H1 (cell line): ENCODE data around the gene RWDD1. TPM values are rescaled to one million over a fixed set of nuclear protein-coding genes. Genes with fewer than 3 reads are reported as not detected.

ENCODE experiments used
- CTCF ChIA-PET: fragments of 300-600 bp; sonication (Branson Sonifier 250); formaldehyde crosslinking; loops from one replicate; lab custom pipeline; 2021; ENCODE audit not compliant: partially characterized antibody; lab: Charles Lee
- POLR2A ChIA-PET: fragments of 300-600 bp; sonication (Branson Sonifier 250); formaldehyde crosslinking; loops from one replicate; lab custom pipeline; 2021; ENCODE audit warnings: inconsistent platforms; ENCODE audit not compliant: partially characterized antibody; lab: Charles Lee
- DNase-seq, 2 experiments: peaks; one replicate each; pipeline versions ENCODE4 v3.0.0 to v3.0.0-alpha.2; 2010 to 2022; ENCODE audit warnings: low spot score in 2 of 2, low read depth in 1 of 2, mixed read lengths in 1 of 2
- FAIRE-seq: peaks from 2 replicates; lab custom pipeline; 2011; peaks lifted over from hg19 to GRCh38; lab: Jason Lieb, UNC
- H2AFZ ChIP-seq: 2 replicates; pipeline ENCODE4 v1.8.1; 2012; ENCODE audit warnings: low read length, inconsistent platforms
- H2AK5ac ChIP-seq: 2 replicates; pipeline ENCODE4 v1.6.1; 2013; ENCODE audit warnings: low read depth, low read length
- H2BK120ac ChIP-seq: replicated peaks from 2 replicates; pipeline ENCODE3; 2013; ENCODE audit warnings: low read depth, low read length, inconsistent platforms
- H2BK12ac ChIP-seq: 2 replicates; pipeline ENCODE4 v1.6.1; 2013; ENCODE audit warnings: low read depth, low read length
- H2BK15ac ChIP-seq: 2 replicates; pipeline ENCODE4 v1.6.1; 2013; ENCODE audit warnings: low read length
- H2BK20ac ChIP-seq: 2 replicates; pipeline ENCODE4 v1.6.1; 2013; ENCODE audit warnings: low read length
- H2BK5ac ChIP-seq: 2 replicates; pipeline ENCODE4 v1.6.1; 2013; ENCODE audit warnings: low read depth, low read length
- H3K14ac ChIP-seq: 2 replicates; pipeline ENCODE4 v1.6.1; 2013; ENCODE audit warnings: inconsistent platforms; ENCODE audit not compliant: insufficient read length
- H3K18ac ChIP-seq: 2 replicates; pipeline ENCODE4 v1.6.1; 2013; ENCODE audit warnings: low read length; ENCODE audit errors: extremely low read depth
- H3K23ac ChIP-seq: 2 replicates; pipeline ENCODE4 v1.6.1; 2013; ENCODE audit warnings: inconsistent platforms; ENCODE audit not compliant: insufficient read length
- H3K23me2 ChIP-seq: 2 replicates; pipeline ENCODE4 v1.6.1; 2013; ENCODE audit warnings: low read depth, low read length
- H3K27ac ChIP-seq: 2 replicates; pipeline ENCODE4 v1.6.1; 2011; ENCODE audit warnings: low read depth, low read length, inconsistent platforms
- H3K27me3 ChIP-seq, 4 experiments: replicated peaks in 1 of 4; 1 replicate in 1 of 4; 2 replicates in 3 of 4; pipeline versions ENCODE4 v1.6.1 to v1.8.1; 2011 to 2013; ENCODE audit warnings: low read length in 3 of 4, mild to moderate bottlenecking in 3 of 4, inconsistent platforms in 2 of 4, mixed read lengths in 2 of 4, moderate library complexity in 1 of 4; ENCODE audit not compliant: control insufficient read depth in 3 of 4, insufficient read depth in 3 of 4; ENCODE audit errors: extremely low read depth in 1 of 4
- H3K36me3 ChIP-seq, 4 experiments: 2 replicates each; pipeline versions ENCODE4 v1.6.1 to v1.8.1; 2011 to 2013; ENCODE audit warnings: mild to moderate bottlenecking in 4 of 4, low read length in 3 of 4, moderate library complexity in 2 of 4, control low read depth in 1 of 4, inconsistent platforms in 1 of 4; ENCODE audit not compliant: insufficient read depth in 4 of 4, control insufficient read depth in 2 of 4
- H3K4ac ChIP-seq: replicated peaks from 2 replicates; pipeline ENCODE3; 2013; ENCODE audit warnings: low read length, low read depth, mixed read lengths, inconsistent platforms; ENCODE audit not compliant: insufficient read length
- H3K4me1 ChIP-seq, 4 experiments: replicated peaks in 1 of 4; 1 replicate in 1 of 4; 2 replicates in 3 of 4; pipeline versions ENCODE4 v1.6.1 to v1.8.1; 2011 to 2013; ENCODE audit warnings: low read length in 3 of 4, inconsistent platforms in 2 of 4, mixed read lengths in 1 of 4; ENCODE audit not compliant: insufficient read depth in 4 of 4, control insufficient read depth in 3 of 4
- H3K4me2 ChIP-seq, 2 experiments: 2 replicates each; pipeline versions ENCODE4 v1.6.1 to v1.8.1; 2011 to 2013; ENCODE audit warnings: low read depth in 2 of 2, low read length in 2 of 2, control low read depth in 1 of 2, inconsistent platforms in 1 of 2, mild to moderate bottlenecking in 1 of 2; ENCODE audit not compliant: insufficient read depth in 1 of 2
- H3K4me3 ChIP-seq, 4 experiments: fragments of 200-600, 300-600 bp in 1 of 4; sonication (generic), shearing (Covaris generic), sonication (Bioruptor Twin) in 1 of 4; 2 replicates each; pipeline versions ENCODE4 v1.5.1 to v1.8.1; 2011 to 2016; ENCODE audit warnings: low read length in 4 of 4, low read depth in 3 of 4, control low read depth in 2 of 4, inconsistent platforms in 2 of 4, mild to moderate bottlenecking in 2 of 4, mixed read lengths in 1 of 4, moderate library complexity in 1 of 4; ENCODE audit not compliant: insufficient read depth in 2 of 4; ENCODE audit errors: extremely low read depth in 1 of 4
- H3K56ac ChIP-seq: replicated peaks from 2 replicates; pipeline ENCODE3; 2013; ENCODE audit warnings: low read depth, mild to moderate bottlenecking, mixed read lengths, low read length, inconsistent platforms; ENCODE audit not compliant: insufficient read length
- H3K79me1 ChIP-seq: 2 replicates; pipeline ENCODE4 v1.6.1; 2013; ENCODE audit warnings: low read depth, low read length, control low read depth
- H3K79me2 ChIP-seq, 2 experiments: 2 replicates each; pipeline versions ENCODE4 v1.6.1 to v1.8.1; 2012 to 2013; ENCODE audit warnings: low read length in 2 of 2, mild to moderate bottlenecking in 2 of 2, inconsistent platforms in 1 of 2; ENCODE audit not compliant: insufficient read depth in 2 of 2, control insufficient read depth in 1 of 2
- H3K9ac ChIP-seq, 4 experiments: replicated peaks in 1 of 4; 1 replicate in 1 of 4; 2 replicates in 3 of 4; pipeline versions ENCODE4 v1.6.1 to v1.8.1; 2011 to 2013; ENCODE audit warnings: low read depth in 3 of 4, low read length in 3 of 4, control low read depth in 2 of 4, mild to moderate bottlenecking in 2 of 4, moderate library complexity in 2 of 4, inconsistent platforms in 1 of 4; ENCODE audit errors: extremely low read depth in 1 of 4
- H3K9me3 ChIP-seq, 2 experiments: 2 replicates each; pipeline versions ENCODE4 v1.6.1 to v1.8.1; 2012 to 2013; ENCODE audit warnings: mild to moderate bottlenecking in 2 of 2, moderate library complexity in 2 of 2, control low read depth in 1 of 2, inconsistent platforms in 1 of 2, low read depth in 1 of 2, low read length in 1 of 2, mixed read lengths in 1 of 2; ENCODE audit not compliant: insufficient read depth in 2 of 2
- H4K20me1 ChIP-seq, 2 experiments: replicated peaks in 1 of 2; 2 replicates each; pipeline versions ENCODE3 to v1.8.1; 2011 to 2013; ENCODE audit warnings: inconsistent platforms in 2 of 2, low read length in 2 of 2, mild to moderate bottlenecking in 1 of 2; ENCODE audit not compliant: insufficient read depth in 2 of 2, control insufficient read depth in 1 of 2
- H4K5ac ChIP-seq: 2 replicates; pipeline ENCODE4 v1.6.1; 2013; ENCODE audit warnings: low read length, low read depth, mixed read lengths, inconsistent platforms; ENCODE audit not compliant: insufficient read length
- H4K8ac ChIP-seq: 2 replicates; pipeline ENCODE4 v1.8.0; 2013; ENCODE audit warnings: mild to moderate bottlenecking, moderate library complexity, low read length, inconsistent platforms; ENCODE audit not compliant: insufficient read depth; ENCODE audit errors: extremely low read depth
- H4K91ac ChIP-seq: replicated peaks from 2 replicates; pipeline ENCODE3; 2013; ENCODE audit warnings: low read length, mixed read lengths, inconsistent platforms; ENCODE audit not compliant: insufficient read length
- YY1 ChIP-seq: IDR thresholded peaks from 2 replicates; pipeline ENCODE4 v1.6.1; 2011; ENCODE audit warnings: low read depth, mild to moderate bottlenecking, low read length
- WGBS, 2 experiments: shearing (Covaris generic) in 1 of 2; methylation state at CpG; one replicate each; pipeline versions ENCODE4 v1.1.6 to v1.1.7; 2013 to 2015; ENCODE audit warnings: low lambda C conversion rate in 2 of 2, mixed read lengths in 2 of 2, inconsistent platforms in 1 of 2, low coverage in 1 of 2, missing lambda C conversion rate in 1 of 2; ENCODE audit not compliant: insufficient replicate concordance in 2 of 2, insufficient coverage in 1 of 2, insufficient read length in 1 of 2; ENCODE audit errors: extremely low coverage in 1 of 2, missing lambda C conversion rate in 1 of 2; 5-methylcytosine and 5-hydroxymethylcytosine counted together
- long read RNA-seq, 2 experiments: library from RNA in 1 of 2; library from capped mRNA in 1 of 2; stranded (forward); transcript quantifications; one replicate each; pipeline ENCODE4 v2.0.0, GENCODE V29; 2021; ENCODE audit warnings: inconsistent platforms in 1 of 2
- polyA minus RNA-seq, 3 experiments: library from RNA; depleted of rRNA, polyadenylated mRNA; stranded (reverse); fragments of >200 nt; gene quantifications; 1 replicate in 2 of 3; 2 replicates in 1 of 3; pipeline ENCODE4 v1.2.3, GENCODE V29; 2011
- polyA plus RNA-seq, 7 experiments: library from polyadenylated mRNA; depleted of rRNA in 3 of 7; stranded (reverse) in 5 of 7; unstranded in 2 of 7; fragments of >200 nt in 5 of 7; fragments of 200-250 nt in 2 of 7; gene quantifications; 1 replicate in 5 of 7; 2 replicates in 1 of 7; 4 replicates in 1 of 7; pipeline versions ENCODE4 v1.2.1 to v1.2.3, GENCODE V29; 2011 to 2013; ENCODE audit warnings: missing spikeins in 2 of 7, mixed read lengths in 2 of 7
- total RNA-seq: library from RNA; stranded (reverse); fragmentation: NEBNext Ultra II Directional; extraction: Animal tissue kit (Norgen Biotek cat#: 25700); gene quantifications from 2 replicates; pipeline ENCODE4 v1.2.1, GENCODE V29; 2021
- TF ChIP-seq, protein P1 (sequence below), 3 experiments: IDR thresholded peaks; 1 replicate in 2 of 3; 2 replicates in 1 of 3; pipeline versions ENCODE4 v1.5.1 to v1.6.1; 2011; ENCODE audit warnings: low read length in 3 of 3, mild to moderate bottlenecking in 3 of 3, inconsistent platforms in 2 of 3, low read depth in 1 of 3, moderate library complexity in 1 of 3; ENCODE audit not compliant: insufficient read depth in 1 of 3; ENCODE audit errors: control extremely low read depth in 1 of 3
- TF ChIP-seq, protein P2 (sequence below): IDR thresholded peaks from 2 replicates; pipeline ENCODE4 v1.6.1; 2012; ENCODE audit warnings: inconsistent platforms

RWDD1 gene, protein sequence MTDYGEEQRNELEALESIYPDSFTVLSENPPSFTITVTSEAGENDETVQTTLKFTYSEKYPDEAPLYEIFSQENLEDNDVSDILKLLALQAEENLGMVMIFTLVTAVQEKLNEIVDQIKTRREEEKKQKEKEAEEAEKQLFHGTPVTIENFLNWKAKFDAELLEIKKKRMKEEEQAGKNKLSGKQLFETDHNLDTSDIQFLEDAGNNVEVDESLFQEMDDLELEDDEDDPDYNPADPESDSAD
- total RNA-seq (35.2 and 36.8 TPM in 2 replicates), polyA plus RNA-seq (2011; rRNA removed) (12.9 and 19.5 TPM in 2 replicates), polyA minus RNA-seq (2011; rRNA and poly(A)+ RNA removed) (7.8 and 9.1 TPM in 2 replicates)
- polyA plus RNA-seq (2011; cell fraction: cytosol; rRNA removed), result 19.8 TPM
- 14.5 TPM for polyA plus RNA-seq (2011; cell fraction: nucleus; rRNA removed)
- polyA plus RNA-seq (2012, experiment 1 of 2), result 18.3 to 27.9 TPM (median 21.0 TPM) in 4 replicates
- 9.6 TPM for polyA plus RNA-seq (2012, experiment 2 of 2)
- polyA plus RNA-seq (2013, experiment 1 of 2), result 157 TPM
- polyA plus RNA-seq (2013, experiment 2 of 2), result 161 TPM
- 6.2 TPM for polyA minus RNA-seq (2011; cell fraction: cytosol; rRNA and poly(A)+ RNA removed)
- 21.8 TPM for polyA minus RNA-seq (2011; cell fraction: nucleus; rRNA and poly(A)+ RNA removed)
- long read RNA-seq, experiment 1, full-length matches to known transcripts, result 36 of 67 reads
- long read RNA-seq, experiment 1, partial matches to known transcripts, result 25 of 67 reads
- long read RNA-seq, experiment 1, other reads (novel, unspliced or antisense), result 6 of 67 reads
- long read RNA-seq, experiment 2, full-length matches to known transcripts, result 62 of 70 reads
- long read RNA-seq, experiment 2, partial matches to known transcripts, result 1 of 70 reads
- long read RNA-seq, experiment 2, other reads (novel, unspliced or antisense), result 7 of 70 reads

DNA sequence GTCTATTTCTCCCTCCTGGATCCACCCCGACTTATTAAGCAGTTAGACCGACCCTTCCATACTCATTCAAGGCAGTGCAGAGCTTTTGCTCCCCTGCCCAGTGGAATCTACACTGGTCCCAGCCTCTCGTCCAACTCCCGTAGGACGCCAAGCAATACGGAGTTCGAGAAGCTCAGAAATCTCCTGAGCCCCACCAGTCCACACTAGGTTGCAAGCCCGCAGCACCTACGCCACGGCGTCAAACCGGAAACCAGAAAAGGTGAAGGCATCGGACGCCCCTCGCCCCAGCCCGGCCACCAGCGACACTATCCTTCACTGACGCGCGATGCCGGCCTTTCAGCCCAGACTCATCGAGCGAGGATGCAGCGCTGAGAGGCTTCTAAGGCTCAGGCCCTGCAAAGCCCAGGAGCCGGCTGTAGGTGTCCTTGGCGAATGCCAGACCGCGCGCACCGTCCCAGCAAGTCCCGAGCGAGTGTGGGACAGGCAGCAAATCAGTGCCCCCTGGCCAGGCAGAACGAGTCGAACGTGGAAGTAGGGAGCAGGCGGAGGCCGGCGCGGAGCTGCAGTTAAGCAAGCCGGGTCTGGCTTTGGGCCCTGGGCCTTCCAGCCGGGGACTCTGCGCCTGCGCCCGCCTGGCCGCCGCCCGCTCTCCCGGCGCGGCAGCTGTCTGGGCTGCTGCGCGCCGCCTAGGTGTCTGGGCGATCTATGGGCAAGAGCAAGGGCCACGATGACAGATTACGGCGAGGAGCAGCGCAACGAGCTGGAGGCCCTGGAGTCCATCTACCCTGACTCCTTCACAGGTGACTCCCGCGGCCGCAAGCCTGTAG, at the start of gene RWDD1:
TSS of gene RWDD1 (plus strand) at position 649 of the 827 bp plus-strand sequence. CDS start at position 728, 79 bp downstream.
- WGBS, 2 experiments, result 1% methylated on average over 62 of the region's 62 CpGs; no CpG with 5 or more reads in 1 of the 2 experiments
- Histone ChIP-seq H3K9ac (peak within 1 kb of the TSS; percentile 84 to 96 (median 84)), H3K14ac (peak within 1 kb of the TSS; percentile 35), H3K4me2 (peak within 1 kb of the TSS; percentile 74 to 88), H2BK120ac (peak within 1 kb of the TSS; percentile 19), H3K27ac (peak within 1 kb of the TSS; percentile 27; the same call in 1 of the 2 replicates), H4K5ac (peak within 1 kb of the TSS; percentile 72), H3K4me1 (peaks cover 0 to 3% (median 1%) of the 10 kb centered on the region in 4 experiments; a peak in 3 of 7 replicates), H3K27me3 (no peaks in the 10 kb centered on the region), H4K8ac (peak within 1 kb of the TSS; percentile 80; the same call in 1 of the 2 replicates), H2BK12ac (no peak within 1 kb of the TSS), H2AK5ac (no peak within 1 kb of the TSS), H3K23me2 (peaks cover 3% of the 10 kb centered on the region; the same call in 1 of the 2 replicates), H2BK15ac (no peak within 1 kb of the TSS), H3K79me2 (peaks cover 5 to 43% of the 10 kb centered on the region in 2 experiments; a peak in 3 of 4 replicates), H2AFZ (peak within 1 kb of the TSS; percentile 78), H3K23ac (no peak within 1 kb of the TSS), H3K4ac (no peak within 1 kb of the TSS), H4K91ac (no peak within 1 kb of the TSS), H3K56ac (peak within 1 kb of the TSS; percentile 60), H3K36me3 (peaks cover 0 to 2% (median 0%) of the 10 kb centered on the region in 4 experiments; a peak in 1 of 8 replicates), H2BK5ac (peak within 1 kb of the TSS; percentile 76), H3K79me1 (peaks cover 2% of the 10 kb centered on the region), H3K9me3 (no peaks in the 10 kb centered on the region), H3K4me3 (peak within 1 kb of the TSS; percentile 76 to 97 (median 90)), H4K20me1 (peaks cover 0 to 3% of the 10 kb centered on the region in 2 experiments), H2BK20ac (no peak within 1 kb of the TSS), H3K18ac (no peak within 1 kb of the TSS; the same call in 1 of the 2 replicates)
- FAIRE-seq (peak; percentile 39), DNase-seq (peak; percentile 95 to 98)
- ChIA-PET CTCF (interaction anchor here (0.5 to 5.9 kb wide), 15 partner anchors 11 to 353 kb away, joined by 3 to 59 read pairs (median 4); partner anchors contain the start of genes CALHM4 and RSPH4A), POLR2A (interaction anchor here (0.8 to 1.7 kb wide), 10 partner anchors 10 to 290 kb away, joined by 3 to 12 read pairs (median 3); partner anchors contain the start of genes CALHM4, CALHM6, KPNA5 and RSPH4A)
- TF ChIP-seq, protein P1, sequence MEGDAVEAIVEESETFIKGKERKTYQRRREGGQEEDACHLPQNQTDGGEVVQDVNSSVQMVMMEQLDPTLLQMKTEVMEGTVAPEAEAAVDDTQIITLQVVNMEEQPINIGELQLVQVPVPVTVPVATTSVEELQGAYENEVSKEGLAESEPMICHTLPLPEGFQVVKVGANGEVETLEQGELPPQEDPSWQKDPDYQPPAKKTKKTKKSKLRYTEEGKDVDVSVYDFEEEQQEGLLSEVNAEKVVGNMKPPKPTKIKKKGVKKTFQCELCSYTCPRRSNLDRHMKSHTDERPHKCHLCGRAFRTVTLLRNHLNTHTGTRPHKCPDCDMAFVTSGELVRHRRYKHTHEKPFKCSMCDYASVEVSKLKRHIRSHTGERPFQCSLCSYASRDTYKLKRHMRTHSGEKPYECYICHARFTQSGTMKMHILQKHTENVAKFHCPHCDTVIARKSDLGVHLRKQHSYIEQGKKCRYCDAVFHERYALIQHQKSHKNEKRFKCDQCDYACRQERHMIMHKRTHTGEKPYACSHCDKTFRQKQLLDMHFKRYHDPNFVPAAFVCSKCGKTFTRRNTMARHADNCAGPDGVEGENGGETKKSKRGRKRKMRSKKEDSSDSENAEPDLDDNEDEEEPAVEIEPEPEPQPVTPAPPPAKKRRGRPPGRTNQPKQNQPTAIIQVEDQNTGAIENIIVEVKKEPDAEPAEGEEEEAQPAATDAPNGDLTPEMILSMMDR (IDR thresholded peaks at IDR 0.05; ENCODE audit: control extremely low read depth in 1 of 3, insufficient read depth in 1 of 3, low read depth in 1 of 3, low read length in 3 of 3), result peak in 1 of 3 experiments; percentile 6; a peak in 1 of 4 replicates
- TF ChIP-seq YY1, result peak; percentile 66; the same call in 1 of the 2 replicates
- TF ChIP-seq, protein P2, sequence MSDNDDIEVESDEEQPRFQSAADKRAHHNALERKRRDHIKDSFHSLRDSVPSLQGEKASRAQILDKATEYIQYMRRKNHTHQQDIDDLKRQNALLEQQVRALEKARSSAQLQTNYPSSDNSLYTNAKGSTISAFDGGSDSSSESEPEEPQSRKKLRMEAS, result peak; percentile 63
